HG03558 (cell line): ENCODE results near the gene C2CD2L.
"Not testable (repeated sequence)": the region's sequence is repeated elsewhere in the genome, so short reads cannot be mapped to it uniquely, and the experiment has no call there.

Experiments
- ATAC-seq: cut with Tn5 transposase; IDR thresholded peaks from one replicate; pipeline ENCODE4 v1.9.1; 2021; ENCODE audit warnings: moderate number of reproducible peaks; ENCODE audit not compliant: unreplicated experiment; ENCODE audit errors: extremely low read depth

C2CD2L gene

DNA sequence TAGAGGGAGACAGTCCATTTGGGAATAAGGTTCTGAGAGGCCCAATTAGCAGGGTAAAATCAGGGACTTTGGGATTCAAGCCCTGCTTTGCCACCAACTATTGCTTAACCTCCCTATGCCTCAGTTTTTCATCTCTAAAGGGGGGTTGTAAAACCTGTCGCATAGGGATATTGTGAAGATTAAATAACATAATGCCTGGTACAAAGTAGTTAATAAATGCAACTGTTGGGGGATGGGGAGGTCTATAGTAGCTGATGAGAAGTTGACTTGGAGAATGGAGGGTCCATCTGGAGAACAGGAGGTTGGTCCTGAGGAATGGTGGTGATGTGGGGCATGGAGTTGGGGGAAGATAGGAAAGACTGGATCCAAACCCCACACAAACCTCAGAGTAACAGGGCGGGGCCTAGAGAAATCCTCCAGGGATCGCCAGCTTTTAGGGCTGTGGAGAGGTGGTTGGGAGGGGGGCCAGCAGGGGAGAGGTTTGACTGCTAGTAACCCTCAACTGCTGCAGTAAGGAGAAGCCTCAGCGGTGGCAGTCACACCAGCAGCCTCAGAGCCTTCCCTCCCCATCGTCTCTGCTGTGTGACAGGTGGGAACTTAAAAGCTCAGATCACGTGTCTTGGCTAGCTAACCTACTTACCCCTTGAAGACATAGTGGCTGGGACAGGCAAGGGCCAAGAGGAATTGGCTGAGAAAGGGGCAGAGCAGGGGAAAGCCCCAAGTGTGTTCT lies 40.6 kb downstream of the C2CD2L start:
- ATAC-seq: no peak

DNA sequence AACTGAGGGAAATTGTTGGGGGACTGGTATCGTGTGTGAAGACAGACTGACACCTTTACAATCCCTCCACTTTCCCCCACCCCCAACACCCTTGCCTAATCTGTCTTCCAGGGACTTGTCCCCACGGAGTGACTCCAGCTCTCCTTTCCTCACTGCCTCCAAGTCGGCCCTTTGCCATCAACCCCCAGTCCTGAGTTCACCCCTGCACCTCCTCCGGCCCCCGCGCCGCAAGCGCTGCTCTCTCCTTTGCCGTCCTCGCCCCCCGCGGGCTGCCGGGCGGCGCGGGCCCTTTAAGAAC lies 41.5 kb downstream of the C2CD2L start:
- no peak for ATAC-seq

GRCh38 chr11:119149018-119149785 lies 42.1 kb downstream of the C2CD2L start, which contains the start of gene ABCG4:
Gene ABCG4, plus strand, starts transcription at chr11:119149052. Its CDS starts 914 bp downstream, at chr11:119149966.
- no peak for ATAC-seq

- ATAC-seq: no peak
Observed at GRCh38 chr11:119149786-119150275, 42.7 kb downstream of the C2CD2L start.

DNA sequence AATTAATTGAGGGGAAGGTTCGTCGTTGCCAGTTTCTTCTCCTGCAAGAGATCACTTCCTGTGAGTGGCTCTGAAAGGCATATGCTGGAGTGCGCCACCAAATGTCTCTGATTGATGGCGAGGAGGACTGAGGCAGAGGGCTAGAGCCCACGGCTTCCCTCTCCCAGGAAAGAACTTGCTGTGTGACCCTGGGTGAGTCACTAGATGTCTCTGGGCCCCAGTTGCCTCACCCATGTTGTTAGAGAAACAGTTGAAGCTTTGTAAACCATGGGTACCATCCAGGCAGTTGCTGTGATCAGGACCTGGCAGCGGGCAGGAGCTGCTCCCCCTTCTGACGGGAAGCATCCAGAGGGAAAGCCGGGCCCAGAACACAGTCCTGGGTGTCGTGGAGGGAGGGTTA lies 44.9 kb downstream of the C2CD2L start:
- no peak for ATAC-seq

- ATAC-seq: no peak
Observed at GRCh38 chr11:119152604-119153003, 45.5 kb downstream of the C2CD2L start.

- no peak for ATAC-seq
Observed at GRCh38 chr11:119153049-119153818, 46.1 kb downstream of the C2CD2L start.

DNA sequence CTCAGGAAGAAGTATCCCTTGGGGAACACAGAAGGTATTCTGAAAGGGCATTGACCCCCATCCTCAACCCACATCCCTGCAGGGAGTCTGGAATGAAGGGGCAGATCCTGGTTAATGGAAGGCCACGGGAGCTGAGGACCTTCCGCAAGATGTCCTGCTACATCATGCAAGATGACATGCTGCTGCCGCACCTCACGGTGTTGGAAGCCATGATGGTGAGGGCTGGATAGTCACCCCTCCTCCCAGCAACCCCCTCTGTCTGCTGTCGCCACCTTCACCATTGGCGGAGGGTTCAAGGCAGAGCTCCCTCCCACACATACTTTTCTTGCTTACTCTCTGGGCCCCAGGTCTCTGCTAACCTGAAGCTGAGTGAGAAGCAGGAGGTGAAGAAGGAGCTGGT lies 47.0 kb downstream of the C2CD2L start:
- ATAC-seq: no peak

DNA sequence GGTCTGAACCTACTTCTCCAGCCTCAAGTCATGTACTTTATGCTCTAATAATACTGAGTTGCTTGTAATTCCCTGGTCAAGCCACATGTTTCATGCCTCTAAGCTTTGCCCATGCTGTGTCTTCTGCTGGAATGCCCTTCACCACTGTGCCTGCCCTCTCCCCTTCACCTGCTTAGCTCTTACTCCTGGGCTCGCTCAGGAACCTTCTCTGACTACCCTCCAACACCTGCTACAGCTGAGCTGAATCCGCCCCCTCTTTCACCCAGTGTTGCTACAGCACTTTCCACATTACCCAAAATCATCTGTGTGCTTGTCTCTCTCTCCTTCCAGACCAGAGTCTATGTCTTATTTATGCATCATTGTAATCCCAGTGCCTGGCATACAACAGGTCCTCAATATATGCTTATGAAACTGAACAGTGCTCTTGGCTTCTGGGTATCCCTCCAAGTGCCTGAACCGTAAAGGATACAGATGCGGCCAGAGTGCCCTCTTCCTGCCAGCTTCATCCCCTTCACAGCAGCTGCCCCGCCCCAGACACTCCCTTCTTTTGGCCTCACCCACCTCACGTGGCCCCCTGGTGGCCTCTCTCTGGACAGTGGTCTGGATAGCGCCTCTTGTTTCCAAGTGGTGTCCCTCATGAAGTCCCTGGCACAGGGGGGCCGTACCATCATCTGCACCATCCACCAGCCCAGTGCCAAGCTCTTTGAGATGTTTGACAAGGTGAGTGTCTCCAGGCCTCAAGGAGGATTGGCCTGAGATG lies 48.8 kb downstream of the C2CD2L start:
- no peak for ATAC-seq

GRCh38 chr11:119156496-119156895 lies 49.4 kb downstream of the C2CD2L start:
- ATAC-seq: no peak

DNA sequence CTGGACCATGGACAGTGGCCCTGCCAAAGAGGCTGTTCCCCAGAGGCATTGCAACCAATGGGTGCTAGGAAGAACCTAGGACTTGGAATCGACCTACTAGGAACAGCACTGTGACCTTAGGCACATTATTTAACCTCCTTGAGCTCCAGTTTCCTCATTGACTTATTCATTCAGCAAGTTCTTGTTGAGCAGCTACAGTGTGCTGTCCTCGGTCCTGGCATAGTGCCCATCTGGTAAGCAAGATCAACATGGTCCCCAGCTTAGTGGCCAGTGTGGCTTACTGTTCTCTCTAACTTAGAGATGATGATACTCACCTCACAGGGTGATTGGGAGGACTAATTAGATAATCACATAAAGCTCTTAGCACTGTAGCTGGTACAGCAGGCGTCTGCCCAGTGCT lies 49.9 kb downstream of the C2CD2L start:
- ATAC-seq: no peak

- no peak for ATAC-seq
Observed at GRCh38 chr11:119158467-119158866, 51.3 kb downstream of the C2CD2L start.

DNA sequence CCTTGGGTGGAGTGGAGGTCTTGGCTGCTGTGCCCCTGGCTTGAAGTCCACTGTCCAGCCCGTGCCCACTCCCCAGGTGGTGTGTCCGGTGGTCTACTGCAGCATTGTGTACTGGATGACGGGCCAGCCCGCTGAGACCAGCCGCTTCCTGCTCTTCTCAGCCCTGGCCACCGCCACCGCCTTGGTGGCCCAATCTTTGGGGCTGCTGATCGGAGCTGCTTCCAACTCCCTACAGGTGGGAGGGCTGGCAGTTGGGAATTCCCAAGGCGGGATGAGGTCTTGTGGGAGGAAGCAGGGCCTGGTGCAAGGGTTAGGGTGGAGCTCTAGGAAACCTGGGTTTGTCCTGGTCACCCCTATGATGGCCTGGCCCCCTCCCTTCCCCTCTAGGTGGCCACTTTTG lies 53.0 kb downstream of the C2CD2L start:
- no peak for ATAC-seq

DNA sequence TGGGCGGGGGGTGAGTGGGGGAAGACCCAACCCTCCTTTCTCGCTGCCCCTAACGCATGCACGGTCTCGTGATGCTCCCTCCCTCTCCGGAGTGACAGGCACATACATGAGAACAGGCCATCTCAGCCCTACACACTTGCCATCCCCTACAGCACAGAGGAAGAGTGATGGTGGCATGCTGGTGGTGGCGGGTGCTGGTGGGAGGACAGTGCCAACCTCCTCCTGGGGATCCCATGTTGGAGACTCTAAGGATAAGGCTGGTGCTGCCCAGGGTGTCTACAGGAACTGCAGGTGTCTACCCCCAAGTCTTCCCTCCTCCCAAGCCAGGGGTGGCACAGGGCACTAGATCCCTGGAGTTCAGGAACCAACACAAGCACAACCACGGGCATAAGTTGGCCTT lies 54.7 kb downstream of the C2CD2L start:
- ATAC-seq: no peak

GRCh38 chr11:119166368-119167076 lies 59.4 kb downstream of the C2CD2L start:
- ATAC-seq: no peak

DNA sequence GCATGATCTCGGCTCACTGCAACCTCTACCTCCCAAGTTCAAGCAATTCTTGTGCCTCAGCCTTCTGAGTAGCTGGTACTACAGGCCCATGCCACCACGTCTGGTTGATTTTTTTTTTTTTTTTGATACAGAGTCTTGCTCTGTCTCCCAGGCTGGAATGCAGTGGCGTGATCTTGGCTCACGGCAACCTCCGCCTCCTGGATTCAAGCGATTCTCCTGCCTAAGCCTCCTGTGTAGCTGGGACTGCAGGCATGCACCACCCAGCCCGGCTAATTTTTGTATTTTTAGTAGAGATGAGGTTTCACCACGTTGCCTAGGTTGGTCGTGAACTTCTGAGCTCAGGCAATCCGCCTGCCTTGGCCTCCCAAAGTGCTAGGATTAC lies 59.9 kb downstream of the C2CD2L start:
- ATAC-seq: not testable (repeated sequence)

DNA sequence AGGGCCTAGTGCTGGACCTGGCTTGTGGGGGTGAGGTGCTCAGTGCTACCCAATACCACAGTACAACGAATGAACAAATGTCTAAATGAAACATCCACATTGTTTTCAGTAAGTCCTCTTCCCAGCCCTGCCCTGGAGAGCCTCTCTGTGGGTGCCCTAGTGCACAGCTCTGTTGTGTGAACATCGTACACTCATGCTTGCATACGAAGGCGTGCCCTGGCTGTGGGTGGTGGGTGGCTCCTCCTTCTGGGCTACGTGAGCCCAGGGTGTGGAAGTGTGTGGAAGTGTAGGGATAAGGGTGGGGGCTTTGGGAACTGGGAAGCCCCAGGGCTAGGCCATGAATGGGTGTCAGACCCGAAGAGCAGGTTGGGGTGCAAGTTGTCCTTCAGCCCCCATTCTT lies 60.8 kb downstream of the C2CD2L start:
- ATAC-seq: no peak
